NCI-H446 (cell line): ENCODE data around the gene NUDT10.
"Not testable (repeated sequence)": the region's sequence is repeated elsewhere in the genome, so short reads cannot be mapped to it uniquely, and the experiment has no call there.

Source experiments
- DNase-seq, 2 experiments: peaks; one replicate each; lab custom pipeline; 2025; lab: John Stamatoyannopoulos, UW

The NUDT10 gene

GRCh38 chrX:51332188-51332942 is at the start of gene NUDT10:
TSS of gene NUDT10 (plus strand) at chrX:51332822. CDS start at chrX:51332966, 144 bp downstream.
- DNase-seq, result no peak

GRCh38 chrX:51292421-51292820 is 40.2 kb upstream of the NUDT10 start:
- no peak for DNase-seq

DNA sequence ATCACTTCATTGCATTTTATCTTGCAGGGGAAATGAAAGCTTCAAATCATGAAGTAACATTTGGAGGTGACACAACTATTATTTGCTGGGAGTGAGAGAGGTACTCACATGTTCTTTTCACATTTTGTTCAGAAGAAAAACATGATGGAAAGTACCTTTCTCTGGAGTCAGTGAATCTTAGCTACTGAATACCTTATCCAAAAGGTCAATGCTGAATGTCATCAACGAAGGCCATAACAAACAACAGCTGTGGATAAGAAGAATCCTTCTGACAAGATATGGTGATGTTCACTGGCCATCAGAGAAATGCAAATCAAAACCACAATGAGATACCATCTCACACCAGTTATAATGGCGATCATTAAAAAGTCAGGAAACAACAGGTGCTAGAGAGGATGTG is 36.5 kb upstream of the NUDT10 start:
- no peak for DNase-seq

DNA sequence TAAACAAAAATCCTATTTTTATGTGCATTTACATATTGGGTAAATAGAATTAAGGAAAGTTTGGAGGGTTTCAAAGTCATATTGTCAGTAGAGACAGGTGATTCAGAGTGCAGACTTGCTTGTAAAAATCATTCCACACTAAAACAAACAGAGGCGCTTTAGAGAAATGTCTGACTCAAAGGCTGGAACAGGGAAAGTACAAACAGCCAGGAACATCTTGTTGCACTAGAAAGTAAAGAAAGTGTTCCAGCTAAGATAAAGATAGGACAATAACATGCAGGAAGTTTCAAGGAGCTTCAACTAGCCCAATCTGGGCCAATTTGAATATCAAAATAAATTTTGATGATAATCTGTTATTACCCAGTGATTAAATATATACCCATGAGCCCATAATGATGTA is 16.4 kb upstream of the NUDT10 start:
- no peak for DNase-seq

DNA sequence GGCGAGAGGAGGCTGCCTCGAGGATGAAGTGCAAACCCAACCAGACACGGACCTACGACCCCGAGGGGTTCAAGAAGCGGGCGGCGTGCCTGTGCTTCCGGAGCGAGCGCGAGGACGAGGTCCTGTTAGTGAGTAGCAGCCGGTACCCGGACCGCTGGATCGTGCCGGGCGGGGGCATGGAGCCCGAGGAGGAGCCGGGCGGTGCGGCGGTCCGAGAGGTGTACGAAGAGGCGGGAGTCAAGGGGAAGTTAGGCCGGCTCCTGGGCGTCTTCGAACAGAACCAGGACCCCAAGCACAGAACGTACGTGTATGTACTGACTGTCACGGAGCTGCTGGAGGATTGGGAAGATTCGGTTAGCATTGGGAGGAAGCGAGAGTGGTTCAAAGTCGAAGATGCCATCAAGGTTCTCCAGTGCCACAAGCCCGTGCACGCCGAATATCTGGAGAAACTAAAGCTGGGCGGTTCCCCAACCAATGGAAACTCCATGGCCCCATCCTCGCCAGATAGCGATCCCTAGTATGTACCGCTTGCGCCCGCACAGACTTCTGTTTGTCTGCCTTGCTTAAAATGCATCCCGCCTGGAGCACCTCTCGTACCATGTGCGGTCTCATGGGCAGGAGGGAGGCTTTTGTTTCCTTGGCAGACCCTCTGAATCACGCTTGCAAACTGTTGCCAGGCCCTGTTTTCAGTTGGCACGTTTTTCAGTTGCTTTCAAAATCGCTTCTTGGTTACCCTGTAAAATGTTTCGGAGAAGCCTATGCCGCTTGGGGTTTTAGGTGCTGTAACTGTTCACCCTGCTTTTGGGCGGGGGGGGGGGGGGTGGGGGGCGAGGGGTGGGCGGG is 542 bp downstream of the NUDT10 start:
- not testable (repeated sequence) for DNase-seq

- DNase-seq, result no peak
Observed at GRCh38 chrX:51334276-51334675, 1.7 kb downstream of the NUDT10 start.

DNA sequence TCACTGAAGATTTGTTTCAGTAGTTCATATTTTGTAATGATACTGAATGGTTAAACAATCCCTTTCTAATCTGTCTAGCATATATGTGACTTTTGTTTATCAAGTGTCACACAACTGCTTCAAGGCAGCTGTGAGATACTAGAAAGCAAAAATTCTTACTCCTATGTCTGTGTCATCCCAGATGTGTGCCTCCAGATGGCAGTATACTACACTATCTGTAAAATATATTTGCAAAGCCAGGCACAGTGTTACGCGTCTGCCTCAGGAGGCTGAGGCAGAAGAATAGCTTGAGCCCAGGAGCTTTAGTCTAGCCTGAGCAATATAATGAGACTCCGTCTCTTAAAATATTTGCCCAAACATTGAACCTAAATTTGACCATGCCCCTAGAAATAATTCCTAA is 4.0 kb downstream of the NUDT10 start:
- DNase-seq, result peak in 1 of 2 experiments; percentile 23

DNA sequence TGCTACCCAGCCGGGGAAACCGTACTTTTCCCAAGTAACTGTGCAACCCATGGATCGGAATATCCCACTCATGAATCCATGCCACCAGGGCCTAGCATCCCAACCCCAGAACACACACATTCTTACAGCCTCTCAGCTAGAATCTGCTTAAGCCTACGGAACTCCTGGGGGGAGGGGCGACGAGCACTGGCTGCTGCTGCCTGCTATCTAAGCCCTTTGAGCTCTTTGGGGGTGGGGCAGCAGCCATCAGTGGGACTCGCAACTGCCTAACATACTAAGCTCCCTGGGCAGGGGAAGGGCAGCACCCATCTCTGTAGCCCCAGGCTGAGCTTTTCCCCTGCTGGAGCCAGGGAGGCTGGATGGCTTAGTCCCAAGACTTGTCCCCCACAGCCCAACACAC is 28.6 kb downstream of the NUDT10 start:
- no peak for DNase-seq

DNA sequence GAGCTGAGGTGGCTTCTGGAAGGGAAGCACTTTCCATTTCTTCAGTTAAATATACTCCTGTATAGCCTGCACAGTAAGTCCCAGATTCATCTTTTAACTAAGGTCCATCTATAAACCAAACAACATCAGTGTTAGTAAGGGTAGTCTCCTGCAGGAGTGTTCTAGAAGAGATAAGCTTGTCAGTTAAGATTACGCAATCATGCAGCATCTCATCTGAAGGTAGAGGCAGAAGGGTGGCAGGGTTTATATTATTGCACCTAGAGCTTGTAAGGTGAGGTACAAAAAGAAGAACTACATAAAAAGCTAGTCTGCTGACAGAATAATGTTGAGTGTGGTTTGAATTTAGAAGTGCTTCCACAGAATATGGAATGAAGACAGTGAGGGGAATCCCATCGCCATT is 44.0 kb downstream of the NUDT10 start:
- no peak for DNase-seq
